8988T (cell line): Measurements from ENCODE around the gene AGPAT1.
"Not testable (repeated sequence)": the region's sequence is repeated elsewhere in the genome, so short reads cannot be mapped to it uniquely, and the experiment has no call there.

Experiments
- DNase-seq: peaks from one replicate; pipeline ENCODE4 v3.0.0; 2011

Gene AGPAT1

GRCh38 chr6:32146687-32147086 is 29.2 kb downstream of the AGPAT1 start:
- DNase-seq = no peak

GRCh38 chr6:32146287-32146686 is 29.6 kb downstream of the AGPAT1 start:
- DNase-seq = no peak

- not testable (repeated sequence) for DNase-seq
Measured at GRCh38 chr6:32144238-32144637, 31.6 kb downstream of the AGPAT1 start.

- no peak for DNase-seq
Measured at GRCh38 chr6:32140420-32141046, 35.4 kb downstream of the AGPAT1 start.

GRCh38 chr6:32139590-32139989 is 36.3 kb downstream of the AGPAT1 start:
- DNase-seq = no peak

- DNase-seq = no peak
Measured at GRCh38 chr6:32137454-32137853, 38.4 kb downstream of the AGPAT1 start.

- DNase-seq = no peak
Measured at GRCh38 chr6:32133786-32134185, 42.1 kb downstream of the AGPAT1 start.

GRCh38 chr6:32132110-32132509 is 43.8 kb downstream of the AGPAT1 start:
- DNase-seq = no peak

- DNase-seq = no peak
Measured at GRCh38 chr6:32131439-32131948, 44.4 kb downstream of the AGPAT1 start.

- DNase-seq = no peak
Measured at GRCh38 chr6:32129297-32130088, 46.4 kb downstream of the AGPAT1 start.

GRCh38 chr6:32128751-32129296 is 47.1 kb downstream of the AGPAT1 start:
- DNase-seq = no peak

- peak; percentile 86 for DNase-seq
Measured at GRCh38 chr6:32127717-32128592, 47.9 kb downstream of the AGPAT1 start, which contains the start of gene ATF6B. Gene ATF6B (minus strand): TSS chr6:32128246. CDS start chr6:32128207, 39 bp downstream.

- DNase-seq = no peak
Measured at GRCh38 chr6:32127409-32127716, 48.5 kb downstream of the AGPAT1 start.

- DNase-seq = no peak
Measured at GRCh38 chr6:32126880-32127279, 49.0 kb downstream of the AGPAT1 start.

- DNase-seq = no peak
Measured at GRCh38 chr6:32123681-32124080, 52.2 kb downstream of the AGPAT1 start.

- DNase-seq = no peak
Measured at GRCh38 chr6:32120573-32121059, 55.3 kb downstream of the AGPAT1 start.

GRCh38 chr6:32118782-32119628 is 56.9 kb downstream of the AGPAT1 start:
- DNase-seq = peak; percentile 77
